Body of pancreas (tissue), 4 donors: ENCODE results near the gene FGFR3. TPM values are rescaled to one million over a fixed set of nuclear protein-coding genes. Genes with fewer than 3 reads are reported as not detected.

Experiments used
- ATAC-seq: fragments of 150-250 bp; one replicate; pipeline ENCODE4 v1.9.1; 2016
- DNase-seq, 4 donors: peaks; one replicate each; pipeline ENCODE4 v3.0.0-alpha.2; 2019
- H3K27ac ChIP-seq, 4 donors: fragments of 200-600 bp; sonication (generic); 1 replicate in 3 of 4; 2 replicates in 1 of 4; pipeline versions ENCODE4 v1.5.1 to v1.6.1; 2016 to 2019; ENCODE audit warnings: mild to moderate bottlenecking in 1 of 4, mixed read lengths in 1 of 4, moderate library complexity in 1 of 4
- H3K27me3 ChIP-seq, 2 donors: fragments of 200-600 bp; sonication (generic); one replicate each; pipeline ENCODE4 v1.6.0; 2016; ENCODE audit warnings: mild to moderate bottlenecking in 1 of 2
- H3K36me3 ChIP-seq, 2 donors: fragments of 200-600 bp; sonication (generic); replicated peaks in 1 of 2; 2 replicates each; pipeline ENCODE4 v1.5.1; 2016; ENCODE audit warnings: low read depth in 2 of 2; ENCODE audit not compliant: insufficient read depth in 1 of 2
- H3K4me1 ChIP-seq: fragments of 200-600 bp; sonication (generic); one replicate; pipeline ENCODE4 v1.6.0; 2016
- H3K4me3 ChIP-seq, 2 donors: fragments of 200-600 bp; sonication (generic); 1 replicate in 1 of 2; 2 replicates in 1 of 2; pipeline ENCODE4 v1.5.1; 2016 to 2019
- H3K9me3 ChIP-seq, 3 donors: fragments of 200-600 bp; sonication (generic); 1 replicate in 2 of 3; 2 replicates in 1 of 3; pipeline ENCODE4 v1.5.1; 2016
- CTCF ChIP-seq, 7 experiments: fragments of 450-650 bp in 4 of 7; fragments of 200-600 bp in 3 of 7; sonication (generic) in 3 of 7; IDR thresholded peaks; one replicate each; pipeline ENCODE4 v1.5.1; 2016 to 2019; ENCODE audit warnings: antibody characterized with exemption in 7 of 7
- POLR2A ChIP-seq, 3 donors: fragments of 450-650 bp; IDR thresholded peaks; one replicate each; pipeline ENCODE4 v1.6.1; 2016; ENCODE audit warnings: antibody characterized with exemption in 3 of 3, mild to moderate bottlenecking in 2 of 3
- WGBS, 2 donors: methylation state at CpG; one replicate each; pipeline ENCODE4 v1.1.5; 2017; 5-methylcytosine and 5-hydroxymethylcytosine counted together
- intact Hi-C: fragments of 100-400 bp; cut with DNase I; formaldehyde crosslinking; loops from one replicate; pipeline ENCODE4 v1.15.1; 2023
- total RNA-seq, 2 donors: library from RNA; depleted of rRNA; stranded (reverse); fragments of >200 nt; gene quantifications; one replicate each; pipeline ENCODE4 v1.1.0, GENCODE V29; 2016

The FGFR3 gene
- total RNA-seq, 2 donors from 2014 or later = 114 to 196 TPM

GRCh38 chr4:1836650-1837049 is 43.6 kb downstream of the FGFR3 start:
- Histone ChIP-seq H3K4me1 (no peaks in the 10 kb centered on the region), H3K36me3 (peaks cover 4 to 54% of the 10 kb centered on the region in 2 donors), H3K4me3 (no peak overlapping the region), H3K9me3 (no peaks in the 10 kb centered on the region), H3K27me3 (no peaks in the 10 kb centered on the region), H3K27ac (no peak overlapping the region)
- WGBS, 2 donors = 88 to 99% methylated on average over 7 of the region's 7 CpGs
- ATAC-seq = no peak
- DNase-seq = no peak
- TF ChIP-seq POLR2A (IDR thresholded peaks at IDR 0.05) = no peak
- intact Hi-C loops = no loop called here

- TF ChIP-seq POLR2A (IDR thresholded peaks at IDR 0.05) = no peak
- TF ChIP-seq CTCF (IDR thresholded peaks at IDR 0.05) = no peak
- intact Hi-C loops = no loop called here
- ATAC-seq (no peak), DNase-seq (no peak)
- Histone ChIP-seq H3K4me3 (no peak overlapping the region), H3K27ac (no peak overlapping the region), H3K27me3 (no peaks in the 10 kb centered on the region), H3K9me3 (no peaks in the 10 kb centered on the region), H3K4me1 (no peaks in the 10 kb centered on the region), H3K36me3 (peaks cover 4 to 51% of the 10 kb centered on the region in 2 donors)
- WGBS, 2 donors = 95 to 96% methylated on average over 10 of the region's 10 CpGs
These were observed 44.0 kb downstream of the FGFR3 start for GRCh38 chr4:1837069-1837468.

- 87 to 91% methylated on average over 7 of the region's 7 CpGs for WGBS, 2 donors
- Histone ChIP-seq H3K4me3 (no peak overlapping the region), H3K27ac (no peak overlapping the region), H3K27me3 (no peaks in the 10 kb centered on the region), H3K36me3 (peaks cover 4 to 41% of the 10 kb centered on the region in 2 donors), H3K4me1 (no peaks in the 10 kb centered on the region), H3K9me3 (no peaks in the 10 kb centered on the region)
- intact Hi-C loops = no loop called here
- DNase-seq (no peak), ATAC-seq (no peak)
- TF ChIP-seq CTCF (IDR thresholded peaks at IDR 0.05) (no peak), POLR2A (IDR thresholded peaks at IDR 0.05) (no peak)
These were observed 46.2 kb downstream of the FGFR3 start for GRCh38 chr4:1839282-1839681.

GRCh38 chr4:1841201-1841886 is 48.3 kb downstream of the FGFR3 start:
- no peak overlapping the region for H3K4me3 ChIP-seq
- intact Hi-C loops = no loop called here
- H3K27me3 ChIP-seq = no peaks in the 10 kb centered on the region
- no peaks in the 10 kb centered on the region for H3K4me1 ChIP-seq
- TF ChIP-seq CTCF (IDR thresholded peaks at IDR 0.05) (no peak), POLR2A (IDR thresholded peaks at IDR 0.05) (no peak)
- 89% methylated on average over 22 to 31 of the region's 31 CpGs for WGBS, 2 donors
- ATAC-seq = no peak
- peaks cover 4 to 25% of the 10 kb centered on the region in 2 donors for H3K36me3 ChIP-seq
- no peak overlapping the region for H3K27ac ChIP-seq
- no peak for DNase-seq
- no peaks in the 10 kb centered on the region for H3K9me3 ChIP-seq

GRCh38 chr4:1841887-1842210 is 48.8 kb downstream of the FGFR3 start:
- WGBS, 2 donors = 84 to 93% methylated on average over 8 of the region's 9 CpGs
- intact Hi-C loops = no loop called here
- Histone ChIP-seq H3K27ac (no peak overlapping the region), H3K4me3 (no peak overlapping the region), H3K27me3 (no peaks in the 10 kb centered on the region), H3K9me3 (no peaks in the 10 kb centered on the region), H3K4me1 (no peaks in the 10 kb centered on the region), H3K36me3 (peaks cover 4 to 24% of the 10 kb centered on the region in 2 donors)
- DNase-seq = no peak
- no peak for ATAC-seq
- TF ChIP-seq CTCF (IDR thresholded peaks at IDR 0.05) (no peak), POLR2A (IDR thresholded peaks at IDR 0.05) (no peak)
